Stomach smooth muscle (tissue), 2 donors: ENCODE data around the gene CNKSR3.
"Not testable (repeated sequence)": the region's sequence is repeated elsewhere in the genome, so short reads cannot be mapped to it uniquely, and the experiment has no call there.

Experiments
- H3K27ac ChIP-seq: one replicate; pipeline ENCODE4 v1.7.0; 2013; ENCODE audit warnings: mild to moderate bottlenecking, low read length, inconsistent platforms
- H3K27me3 ChIP-seq, 2 donors: one replicate each; pipeline ENCODE4 v1.7.0; 2013; ENCODE audit warnings: low read length in 2 of 2; ENCODE audit not compliant: insufficient read depth in 2 of 2, control insufficient read depth in 1 of 2
- H3K36me3 ChIP-seq, 2 donors: one replicate each; pipeline ENCODE4 v1.7.0; 2013; ENCODE audit warnings: low read length in 2 of 2; ENCODE audit not compliant: control insufficient read depth in 2 of 2, insufficient read depth in 2 of 2
- H3K4me1 ChIP-seq: one replicate; pipeline ENCODE4 v1.7.0; 2013; ENCODE audit warnings: low read length; ENCODE audit not compliant: control insufficient read depth, insufficient read depth
- H3K4me3 ChIP-seq, 2 donors: one replicate each; pipeline ENCODE4 v1.7.0; 2013; ENCODE audit warnings: low read length in 2 of 2
- H3K9ac ChIP-seq, 2 donors: one replicate each; pipeline ENCODE4 v1.7.0; 2013; ENCODE audit warnings: low read length in 2 of 2, mild to moderate bottlenecking in 1 of 2
- H3K9me3 ChIP-seq, 2 donors: one replicate each; pipeline ENCODE4 v1.7.0; 2013; ENCODE audit warnings: low read length in 2 of 2; ENCODE audit not compliant: control insufficient read depth in 2 of 2
- donor health status: healthy.
- donor health status: Pancreatic carcinoma.

The CNKSR3 gene

GRCh38 chr6:154510144-154510905 lies at the start of gene CNKSR3:
Gene CNKSR3 (minus strand): TSS chr6:154510685. CDS start chr6:154510114, 571 bp downstream.
- peaks cover 18% of the 10 kb centered on the region for H3K4me1 ChIP-seq
- no peaks in the 10 kb centered on the region for H3K9me3 ChIP-seq
- H3K27ac ChIP-seq: peak within 1 kb of the TSS; percentile 91
- no peaks in the 10 kb centered on the region for H3K36me3 ChIP-seq
- H3K27me3 ChIP-seq: no peaks in the 10 kb centered on the region
- peak within 1 kb of the TSS; percentile 92 for H3K9ac ChIP-seq
- peak within 1 kb of the TSS; percentile 84 to 92 for H3K4me3 ChIP-seq

DNA sequence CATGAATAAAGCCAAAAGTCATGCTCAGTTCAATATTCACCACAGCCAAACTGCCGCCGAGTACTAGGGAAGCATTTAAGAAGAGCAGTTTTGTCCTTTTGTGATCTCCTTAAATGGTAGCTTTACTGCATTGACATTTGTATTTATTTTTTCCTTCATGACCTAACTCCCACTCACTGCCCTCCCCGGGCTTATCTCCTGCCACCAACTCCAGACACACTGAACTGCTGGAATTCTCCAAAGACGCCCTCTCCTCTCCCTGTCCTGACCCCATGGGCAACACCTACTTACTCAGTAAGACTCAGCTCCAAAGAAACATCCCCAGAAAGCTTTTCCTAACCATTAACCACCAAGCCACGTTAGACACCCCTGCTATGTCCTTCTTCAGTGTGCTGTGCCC lies 48.5 kb upstream of the CNKSR3 start:
- Histone ChIP-seq H3K4me3 (no peak overlapping the region), H3K27me3 (no peaks in the 10 kb centered on the region), H3K9ac (no peak overlapping the region), H3K4me1 (no peaks in the 10 kb centered on the region), H3K27ac (no peak overlapping the region), H3K36me3 (no peaks in the 10 kb centered on the region), H3K9me3 (no peaks in the 10 kb centered on the region)

GRCh38 chr6:154558513-154558912 lies 48.0 kb upstream of the CNKSR3 start:
- Histone ChIP-seq H3K9ac (no peak overlapping the region), H3K4me1 (no peaks in the 10 kb centered on the region), H3K27ac (no peak overlapping the region), H3K9me3 (no peaks in the 10 kb centered on the region), H3K27me3 (no peaks in the 10 kb centered on the region), H3K4me3 (no peak overlapping the region), H3K36me3 (no peaks in the 10 kb centered on the region)

DNA sequence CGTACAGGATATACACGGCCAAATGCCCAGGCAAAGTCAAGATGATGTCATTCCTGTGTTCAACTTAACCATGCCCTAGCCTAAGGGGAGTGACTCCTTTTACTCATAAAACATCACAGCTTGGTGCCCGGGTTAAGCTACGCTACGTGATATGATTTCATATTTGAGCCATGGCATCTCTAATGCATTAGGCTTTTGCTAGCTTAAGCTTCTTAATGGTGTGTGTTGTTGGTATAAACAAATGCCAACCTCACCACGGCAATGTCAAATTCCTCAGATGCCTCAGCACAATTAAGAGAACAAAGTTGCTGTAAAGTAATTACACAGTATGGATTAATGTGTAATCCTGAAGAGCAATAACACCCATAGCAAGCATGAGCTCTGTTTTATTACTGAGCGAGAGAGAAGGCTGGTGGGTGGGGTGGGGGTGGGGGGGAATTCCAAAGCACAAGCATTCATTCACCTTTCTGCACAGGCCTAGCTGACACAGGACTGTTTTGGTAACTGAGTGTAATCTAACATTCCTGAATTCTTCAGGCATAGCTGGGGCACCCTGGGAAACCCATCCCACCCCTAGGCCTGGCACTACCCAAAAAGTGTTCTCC lies 44.7 kb upstream of the CNKSR3 start:
- H3K27ac ChIP-seq: no peak overlapping the region
- no peaks in the 10 kb centered on the region for H3K27me3 ChIP-seq
- no peak overlapping the region for H3K4me3 ChIP-seq
- H3K9me3 ChIP-seq: no peaks in the 10 kb centered on the region
- H3K9ac ChIP-seq: no peak overlapping the region
- H3K4me1 ChIP-seq: no peaks in the 10 kb centered on the region
- no peaks in the 10 kb centered on the region for H3K36me3 ChIP-seq

- Histone ChIP-seq H3K4me3 (no peak overlapping the region), H3K9me3 (no peaks in the 10 kb centered on the region), H3K36me3 (no peaks in the 10 kb centered on the region), H3K4me1 (no peaks in the 10 kb centered on the region), H3K27ac (no peak overlapping the region), H3K9ac (no peak overlapping the region), H3K27me3 (no peaks in the 10 kb centered on the region)
Measured at GRCh38 chr6:154554491-154554890, 44.0 kb upstream of the CNKSR3 start.

DNA sequence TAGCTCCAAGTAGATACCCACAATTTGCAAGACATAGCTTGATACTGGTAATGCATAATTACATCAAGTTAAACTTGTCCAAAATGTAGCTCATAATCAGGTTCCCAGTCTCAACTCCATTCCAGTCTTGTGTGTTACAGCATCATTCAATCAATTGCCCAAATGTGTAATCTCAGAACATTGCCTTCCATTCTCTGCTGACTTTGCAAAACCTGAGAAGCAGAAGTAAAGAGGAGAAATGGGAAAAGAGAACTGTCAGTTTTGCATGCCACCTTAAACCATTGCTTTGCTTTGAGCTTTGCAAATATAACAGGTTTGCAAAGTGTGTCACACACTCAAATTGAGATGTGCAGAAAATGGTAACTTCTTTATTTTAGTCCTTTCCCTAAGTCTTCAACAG lies 40.3 kb upstream of the CNKSR3 start:
- Histone ChIP-seq H3K27ac (no peak overlapping the region), H3K4me1 (peaks cover 11% of the 10 kb centered on the region), H3K4me3 (no peak overlapping the region), H3K27me3 (no peaks in the 10 kb centered on the region), H3K9ac (no peak overlapping the region), H3K9me3 (no peaks in the 10 kb centered on the region), H3K36me3 (no peaks in the 10 kb centered on the region)

GRCh38 chr6:154549179-154549578 lies 38.7 kb upstream of the CNKSR3 start:
- Histone ChIP-seq H3K4me3 (no peak overlapping the region), H3K27ac (no peak overlapping the region), H3K4me1 (peaks cover 11% of the 10 kb centered on the region), H3K9me3 (no peaks in the 10 kb centered on the region), H3K9ac (no peak overlapping the region), H3K36me3 (no peaks in the 10 kb centered on the region), H3K27me3 (no peaks in the 10 kb centered on the region)

DNA sequence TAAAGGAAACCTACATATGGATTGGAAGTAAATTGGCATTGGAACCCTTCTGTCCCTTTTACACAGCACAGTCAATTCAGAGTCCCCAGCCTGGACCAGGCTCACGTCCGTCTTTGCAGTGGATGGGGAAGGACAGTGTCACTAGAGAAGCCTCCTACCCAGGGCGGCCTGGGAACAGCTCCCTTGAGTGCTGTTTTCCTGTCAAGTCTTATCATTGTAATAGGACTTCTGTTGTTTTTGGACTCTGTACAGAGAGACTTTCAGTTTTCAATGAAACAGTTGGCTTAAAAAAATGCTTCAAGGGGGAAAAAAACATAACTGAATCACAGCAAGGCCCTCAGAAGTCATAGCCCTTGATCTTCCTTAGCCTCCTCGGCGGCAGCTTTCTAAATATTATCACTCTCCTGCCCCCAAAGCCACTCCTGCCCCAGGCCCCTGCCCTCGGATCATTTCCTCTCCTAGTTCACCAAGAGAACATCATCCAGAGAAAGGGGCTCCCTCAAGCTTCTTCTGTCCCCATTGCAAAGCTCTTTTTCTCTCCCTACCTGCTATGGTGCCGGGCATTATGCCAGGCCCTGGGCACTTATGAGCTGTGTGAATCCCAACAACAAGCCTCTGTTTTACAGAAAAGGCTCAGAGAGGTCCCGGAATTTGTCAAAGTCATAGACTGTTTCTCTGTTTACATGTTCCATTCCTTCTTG lies 37.8 kb upstream of the CNKSR3 start:
- no peak overlapping the region for H3K9ac ChIP-seq
- H3K9me3 ChIP-seq: no peaks in the 10 kb centered on the region
- no peaks in the 10 kb centered on the region for H3K27me3 ChIP-seq
- H3K4me1 ChIP-seq: peaks cover 11% of the 10 kb centered on the region
- H3K4me3 ChIP-seq: peak overlapping the region in 1 of 2 donors; percentile 40
- no peak overlapping the region for H3K27ac ChIP-seq
- H3K36me3 ChIP-seq: no peaks in the 10 kb centered on the region

- no peak overlapping the region for H3K27ac ChIP-seq
- no peaks in the 10 kb centered on the region for H3K36me3 ChIP-seq
- no peak overlapping the region for H3K4me3 ChIP-seq
- peaks cover 4% of the 10 kb centered on the region for H3K4me1 ChIP-seq
- H3K9ac ChIP-seq: no peak overlapping the region
- no peaks in the 10 kb centered on the region for H3K27me3 ChIP-seq
- no peaks in the 10 kb centered on the region for H3K9me3 ChIP-seq
Measured at GRCh38 chr6:154543628-154544027, 33.1 kb upstream of the CNKSR3 start.

DNA sequence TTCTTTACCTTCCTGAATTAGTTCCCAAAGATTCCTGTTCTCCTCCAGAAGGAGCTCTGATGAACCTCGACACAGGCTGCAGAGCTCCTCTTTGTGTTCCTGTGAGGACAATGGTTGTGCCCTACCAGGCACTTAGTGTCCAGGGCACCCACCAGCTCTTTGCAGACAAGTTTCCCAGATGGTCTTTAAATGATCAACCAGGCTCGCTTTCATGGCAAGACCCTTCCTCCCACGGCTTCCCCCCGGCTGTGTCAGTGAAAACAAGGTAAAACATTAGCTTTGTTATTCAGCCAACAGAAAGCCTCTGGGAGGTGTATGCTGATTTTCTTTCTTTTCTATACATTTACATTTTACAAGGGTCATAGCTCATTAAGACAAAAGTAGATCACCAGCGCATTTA lies 32.3 kb upstream of the CNKSR3 start:
- no peak overlapping the region for H3K4me3 ChIP-seq
- H3K27me3 ChIP-seq: no peaks in the 10 kb centered on the region
- H3K9ac ChIP-seq: no peak overlapping the region
- no peak overlapping the region for H3K27ac ChIP-seq
- H3K9me3 ChIP-seq: no peaks in the 10 kb centered on the region
- H3K4me1 ChIP-seq: no peaks in the 10 kb centered on the region
- H3K36me3 ChIP-seq: no peaks in the 10 kb centered on the region

DNA sequence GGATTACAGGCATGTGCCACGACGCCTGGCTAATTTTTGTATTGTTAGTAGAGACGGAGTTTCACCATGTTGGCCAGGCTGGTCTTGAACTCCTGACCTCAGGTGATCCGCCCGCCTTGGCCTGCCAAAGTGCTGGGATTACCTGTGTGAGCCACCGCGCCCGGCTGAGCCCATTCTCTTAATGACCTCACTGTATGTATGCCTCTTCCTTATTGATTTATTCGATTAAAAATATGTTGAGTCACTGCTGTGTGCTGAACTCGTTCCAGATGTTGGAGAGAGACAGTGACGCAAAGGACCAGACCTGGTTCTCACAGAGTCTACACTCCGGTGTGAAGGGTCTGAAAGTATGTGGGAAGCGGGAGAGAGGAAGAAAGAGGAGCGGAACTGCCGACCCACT lies 31.4 kb upstream of the CNKSR3 start:
- H3K27me3 ChIP-seq, H3K27ac ChIP-seq, H3K9ac ChIP-seq, H3K4me1 ChIP-seq, H3K36me3 ChIP-seq, H3K9me3 ChIP-seq, H3K4me3 ChIP-seq: not testable (repeated sequence)
